ENCODE results near the gene MCU.
"Not testable (repeated sequence)": the region's sequence is repeated elsewhere in the genome, so short reads cannot be mapped to it uniquely, and the experiment has no call there.

Gene MCU

DNA sequence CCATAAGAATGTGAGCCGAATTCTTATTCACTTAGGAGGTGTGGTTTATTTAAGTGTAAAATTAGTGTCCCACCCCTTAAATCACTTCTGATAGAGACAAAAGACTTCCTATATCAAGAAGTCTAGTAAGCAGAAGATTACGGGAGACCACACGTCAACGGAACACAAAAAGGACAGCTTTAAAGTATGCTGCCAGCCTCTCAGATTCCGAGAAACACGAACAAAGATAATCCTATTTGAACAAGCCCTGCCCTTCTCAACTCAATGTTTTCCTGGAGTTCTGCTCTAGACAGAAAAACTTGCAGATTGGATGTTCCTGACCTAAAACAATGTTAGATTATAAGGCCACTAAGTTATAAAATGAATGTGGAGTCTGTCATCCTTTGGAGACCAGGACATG, 4.9 kb upstream of the MCU start:
- DNase-seq (ENCODE audit: low read depth in 2 of 2) = no peak

GRCh38 chr10:72688208-72688651, 3.7 kb upstream of the MCU start:
- DNase-seq (ENCODE audit: low read depth in 2 of 2) = no peak

- DNase-seq (ENCODE audit: low read depth in 2 of 2) = no peak
Measured at GRCh38 chr10:72689660-72690059, 2.3 kb upstream of the MCU start.

DNA sequence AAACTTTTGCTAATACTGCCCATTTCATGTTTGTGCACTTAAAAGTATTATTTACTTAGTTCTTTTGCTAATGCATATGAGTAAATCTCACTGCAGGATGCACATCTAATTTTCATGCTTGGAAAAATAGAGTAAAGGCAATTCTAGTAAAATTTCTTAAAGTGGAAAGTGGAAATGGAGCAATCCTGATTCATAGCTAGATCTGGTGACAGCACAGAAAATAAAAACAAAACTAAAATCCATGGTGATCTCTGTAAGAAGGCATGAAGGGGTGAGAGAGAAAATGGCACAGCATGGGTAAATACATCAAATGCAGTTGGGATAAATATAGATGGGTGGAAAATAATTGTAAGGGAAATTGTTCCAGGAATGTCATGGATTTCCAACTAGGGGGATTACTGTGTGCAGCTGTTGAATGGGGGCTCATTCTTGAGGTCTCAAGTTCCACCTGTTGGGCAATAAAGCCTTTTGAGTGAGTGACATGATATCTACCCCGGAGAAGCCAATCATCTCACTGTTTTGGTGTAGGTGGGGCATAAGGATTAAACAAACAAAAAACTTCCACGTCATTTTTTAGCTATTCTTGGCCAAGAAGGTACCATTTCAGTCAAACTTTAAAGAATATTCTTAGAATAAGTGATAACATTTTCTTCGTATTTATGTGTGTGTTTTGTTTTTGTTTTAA, 1.7 kb upstream of the MCU start:
- no peak for DNase-seq (ENCODE audit: low read depth in 2 of 2)

DNA sequence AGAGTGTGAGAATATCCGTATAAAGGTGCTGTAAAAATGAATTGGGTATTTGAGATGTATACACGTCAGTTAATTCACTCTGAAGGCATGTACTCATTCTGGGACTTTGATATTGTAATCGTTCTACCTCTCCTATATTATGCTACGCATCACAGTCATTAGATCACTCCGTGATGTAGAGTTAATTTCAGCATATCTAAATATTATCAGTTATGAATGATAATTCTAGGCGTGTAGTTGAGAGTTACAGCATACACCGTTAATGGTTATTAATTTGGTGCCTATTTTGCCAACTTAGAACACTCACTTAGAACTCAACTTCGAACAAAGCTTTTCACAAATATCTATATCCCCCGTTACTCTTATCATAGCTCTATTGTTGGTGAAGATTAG, 477 bp upstream of the MCU start:
- no peak for DNase-seq (ENCODE audit: low read depth in 2 of 2)

DNA sequence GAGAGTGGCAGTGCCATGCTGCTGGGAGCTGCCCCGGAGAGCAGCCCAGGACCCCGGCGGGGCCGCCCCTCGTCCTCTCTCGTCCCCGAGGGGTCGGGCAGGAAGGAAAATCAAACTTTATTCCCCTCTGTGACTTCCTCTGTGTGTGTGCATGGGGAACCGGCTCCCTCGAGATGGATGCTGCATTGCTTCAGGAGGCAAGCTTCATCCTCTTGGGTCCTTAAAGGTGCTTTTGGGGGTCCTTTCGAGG, 726 bp downstream of the MCU start:
- no peak for DNase-seq (ENCODE audit: low read depth in 2 of 2)

GRCh38 chr10:72692994-72693781, 1.2 kb downstream of the MCU start:
- DNase-seq (ENCODE audit: low read depth in 2 of 2) = no peak

DNA sequence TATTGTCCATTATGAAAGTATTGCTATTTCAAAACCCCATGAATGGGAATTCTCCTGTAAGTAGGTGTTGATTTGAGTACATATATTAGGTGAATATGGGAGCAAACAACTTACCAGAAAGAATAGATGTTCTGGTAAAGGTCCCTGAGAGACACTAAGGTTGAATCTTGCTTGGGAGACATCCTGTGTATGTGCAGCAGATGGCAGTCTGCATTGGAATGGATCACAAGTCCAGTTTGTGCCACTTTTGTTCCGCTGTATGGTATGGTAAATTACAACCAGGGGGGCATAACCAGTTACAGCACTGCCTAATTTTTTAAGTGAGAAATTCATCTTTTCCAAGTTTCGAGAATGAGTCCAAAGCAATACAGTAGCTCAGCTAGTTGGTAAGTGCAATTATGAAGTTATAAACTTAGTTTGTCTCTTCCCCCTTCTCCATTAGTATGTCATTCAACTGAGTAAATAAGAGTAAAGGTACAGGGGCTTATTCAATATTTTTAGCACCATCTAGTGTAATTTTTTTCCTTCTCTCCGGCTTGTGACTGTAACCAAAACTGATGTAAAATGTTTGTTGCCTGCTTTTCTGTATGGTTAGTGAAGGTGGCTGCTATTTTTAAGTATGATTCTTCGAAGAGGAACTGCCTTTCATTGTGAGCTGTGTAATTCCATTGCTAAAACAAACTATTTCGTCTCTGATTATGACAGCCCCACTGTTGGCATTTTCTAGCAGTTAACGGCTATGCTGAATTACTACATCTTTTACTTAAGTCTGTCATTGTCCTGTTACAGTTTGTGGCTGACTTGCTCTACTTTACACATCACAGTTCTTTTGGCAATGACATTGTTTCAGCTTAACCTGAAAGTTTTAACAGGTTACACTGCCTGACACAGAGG, 2.8 kb downstream of the MCU start:
- no peak for DNase-seq (ENCODE audit: low read depth in 2 of 2)

- no peak for DNase-seq (ENCODE audit: low read depth in 2 of 2)
Measured at GRCh38 chr10:72695496-72695895, 3.6 kb downstream of the MCU start.

DNA sequence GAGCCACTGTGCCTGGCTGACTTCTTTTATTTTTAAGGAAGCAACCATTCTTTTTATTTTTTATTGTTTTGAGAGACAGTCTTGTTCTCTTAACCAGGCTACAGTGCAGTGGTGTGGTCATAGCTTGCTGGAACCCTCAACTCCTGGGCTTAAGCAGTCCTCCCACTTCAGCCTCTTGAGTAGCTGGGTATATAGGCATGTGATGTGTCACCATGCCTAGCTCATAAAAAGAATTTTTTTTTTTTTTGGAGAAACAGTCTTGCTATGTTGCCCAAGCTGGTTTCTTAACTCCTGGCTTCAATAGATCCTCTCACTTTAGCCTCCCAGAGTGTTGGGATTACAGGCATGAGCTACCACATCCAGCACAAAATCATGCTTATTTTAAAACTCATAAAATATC, 5.8 kb downstream of the MCU start:
- DNase-seq (ENCODE audit: low read depth in 2 of 2) = no peak

DNA sequence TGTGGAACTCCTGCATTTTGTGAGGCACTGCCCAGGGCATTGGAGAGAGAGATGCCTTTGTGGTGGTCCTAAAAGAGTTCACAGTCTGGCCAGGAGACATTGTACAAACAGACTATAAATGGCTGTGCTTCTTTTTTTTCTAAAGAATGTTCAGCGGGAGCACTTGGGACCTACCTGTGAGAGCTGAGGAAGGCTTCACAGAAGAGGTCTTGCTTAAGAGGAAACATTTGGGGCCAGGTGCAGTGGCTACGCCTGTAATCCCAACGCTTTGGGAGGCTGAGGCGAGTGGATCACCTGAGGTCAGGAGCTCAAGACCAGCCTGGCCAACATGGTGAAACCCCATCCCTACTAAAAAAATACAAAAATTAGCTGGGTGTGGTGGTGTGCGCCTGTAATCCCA, 10.5 kb downstream of the MCU start:
- DNase-seq (ENCODE audit: low read depth in 2 of 2) = not testable (repeated sequence)

- DNase-seq (ENCODE audit: low read depth in 2 of 2) = no peak
Measured at GRCh38 chr10:72702868-72703581, 11.1 kb downstream of the MCU start.

DNA sequence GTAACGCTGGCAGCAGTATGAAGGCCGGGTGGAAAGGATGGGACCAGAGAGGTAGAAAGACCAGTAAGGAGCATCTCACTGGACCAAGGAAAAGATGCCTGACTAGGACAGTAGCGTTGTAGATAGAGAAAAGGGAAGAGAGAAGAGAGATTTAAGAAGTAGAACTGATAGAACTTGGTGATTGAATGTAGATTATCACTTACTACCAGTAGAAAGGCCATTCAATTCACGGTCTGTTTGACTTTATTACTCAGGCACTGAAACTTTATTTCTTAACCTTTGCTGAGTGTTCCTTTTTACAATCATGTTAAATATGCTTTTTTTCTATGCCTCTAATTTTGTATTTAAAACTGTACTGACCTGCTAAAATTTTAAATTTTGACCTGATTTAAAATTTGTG, 12.2 kb downstream of the MCU start:
- DNase-seq (ENCODE audit: low read depth in 2 of 2) = no peak

- no peak for DNase-seq (ENCODE audit: low read depth in 2 of 2)
Measured at GRCh38 chr10:72709041-72709440, 17.1 kb downstream of the MCU start.

- no peak for DNase-seq (ENCODE audit: low read depth in 2 of 2)
Measured at GRCh38 chr10:72712136-72712535, 20.2 kb downstream of the MCU start.

DNA sequence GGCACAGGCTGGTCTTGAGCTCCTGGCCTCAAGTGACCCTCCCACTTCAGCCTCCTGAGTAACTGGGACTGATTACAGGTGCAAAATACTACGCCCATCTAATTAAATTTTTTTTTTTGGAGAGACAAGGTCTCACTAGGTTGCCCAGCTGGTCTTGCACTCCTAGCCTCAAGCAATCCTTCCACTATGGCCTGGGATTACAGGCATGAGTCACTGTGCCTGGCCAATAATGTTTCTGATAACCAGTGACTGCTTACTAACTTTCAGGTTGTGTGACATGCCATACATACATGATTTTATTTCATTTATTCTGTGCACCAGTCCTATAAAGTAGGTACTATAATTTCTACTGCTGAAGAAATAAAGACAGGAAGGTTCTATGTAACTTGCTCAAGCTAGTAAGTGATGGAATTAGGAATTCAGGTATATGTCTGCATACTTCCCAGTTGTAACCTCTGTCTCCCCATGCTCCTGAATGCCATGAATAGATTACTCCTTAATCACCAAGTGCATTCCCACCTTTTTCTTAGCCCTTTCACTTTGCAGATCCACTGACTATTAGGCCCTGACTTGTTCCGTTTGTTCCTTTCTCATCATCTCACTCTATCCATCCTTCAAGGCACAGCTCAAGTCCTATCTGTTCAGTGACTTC, 28.1 kb downstream of the MCU start:
- DNase-seq (ENCODE audit: low read depth in 2 of 2) = no peak

DNA sequence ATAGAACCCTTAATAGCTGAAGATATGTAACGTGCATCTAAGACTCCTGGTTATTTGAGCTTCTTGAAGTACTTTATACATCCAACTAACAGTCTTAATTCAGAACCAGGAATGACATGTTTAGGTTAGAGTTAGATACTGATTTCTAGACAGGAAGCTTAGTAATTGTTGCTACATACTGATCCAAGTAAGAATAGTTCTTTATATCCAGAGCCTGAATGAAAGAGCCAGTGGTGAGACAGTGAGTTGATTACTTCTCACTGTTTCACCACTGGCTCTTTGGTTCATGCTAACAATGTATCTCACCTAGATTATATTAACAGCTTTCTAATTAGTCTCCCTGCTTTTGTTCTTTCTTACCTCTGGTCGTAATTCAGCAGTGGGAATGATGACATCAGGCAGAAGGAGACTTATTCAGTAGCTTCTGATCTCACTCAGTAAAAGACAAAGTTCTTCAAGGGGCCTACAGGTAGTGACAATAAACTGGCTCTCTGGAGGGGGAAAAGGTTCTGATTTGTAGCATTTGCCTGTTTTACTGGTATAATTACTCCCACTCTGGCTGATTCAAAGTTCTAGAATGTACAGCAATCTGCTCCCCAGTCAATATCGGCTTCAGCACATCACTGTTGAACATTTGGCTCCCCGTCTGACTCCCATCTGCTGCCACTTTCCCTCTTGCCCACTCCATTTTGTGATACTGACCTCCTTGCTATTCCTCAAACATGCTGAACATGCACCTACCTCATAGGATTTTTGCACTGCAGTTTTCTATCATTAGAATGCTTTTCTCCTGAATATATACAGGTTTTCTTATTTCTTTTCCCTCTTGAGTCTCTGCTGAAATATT, 29.1 kb downstream of the MCU start:
- DNase-seq (ENCODE audit: low read depth in 2 of 2) = no peak

DNA sequence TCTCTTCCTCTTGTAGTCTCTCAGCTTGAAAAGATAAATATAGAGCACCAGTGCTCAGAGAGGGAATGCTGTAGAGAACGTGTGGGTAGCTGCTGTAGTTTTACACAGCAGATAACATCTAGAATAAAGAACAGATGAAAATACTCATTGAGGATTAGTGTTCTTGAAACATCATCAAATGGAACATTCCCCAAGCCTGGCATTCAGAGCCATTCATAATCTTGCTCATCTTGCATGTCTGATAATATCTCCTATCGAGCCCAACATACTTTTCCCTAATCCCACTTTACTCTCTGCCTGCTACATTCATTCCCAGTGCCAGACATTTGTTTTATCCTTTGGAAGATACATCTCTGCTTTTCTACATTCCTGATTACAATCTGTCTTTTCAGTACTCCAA, 35.2 kb downstream of the MCU start:
- no peak for DNase-seq (ENCODE audit: low read depth in 2 of 2)

- DNase-seq (ENCODE audit: low read depth in 2 of 2) = no peak
Measured at GRCh38 chr10:72728462-72728861, 36.5 kb downstream of the MCU start.

DNA sequence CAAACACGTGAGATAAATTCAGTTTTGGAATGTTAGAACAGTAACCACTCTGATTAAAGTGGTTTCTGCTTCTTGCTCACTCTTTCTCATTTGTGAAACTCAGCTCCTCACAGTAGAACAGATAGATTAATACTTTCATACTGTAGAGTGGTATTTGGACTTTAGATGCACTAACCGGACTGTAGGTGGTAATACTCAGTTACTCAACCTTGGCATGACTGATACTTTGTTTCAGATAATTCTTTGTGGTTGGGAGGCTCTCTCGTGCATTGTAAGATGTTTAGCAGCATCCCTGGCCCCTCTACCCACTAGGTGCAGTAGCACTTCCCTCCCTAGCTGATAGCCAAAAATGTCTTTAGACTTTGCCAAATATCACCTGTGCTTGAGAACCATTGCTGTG, 37.6 kb downstream of the MCU start:
- no peak for DNase-seq (ENCODE audit: low read depth in 2 of 2)

GRCh38 chr10:72730479-72730878, 38.5 kb downstream of the MCU start:
- DNase-seq (ENCODE audit: low read depth in 2 of 2) = no peak

All from stimulated activated CD8-positive, alpha-beta memory T cell treated with anti-CD3 and anti-CD28 coated beads, Interleukin-7, amount 100 ng/mL, for 4 hours (primary cell).